Uterus (tissue), 4 donors: ENCODE measurements around the gene ADAMTS20. TPM values are rescaled to one million over a fixed set of nuclear protein-coding genes. Genes with fewer than 3 reads are reported as not detected.

Source experiments
- DNase-seq, 2 donors: peaks; one replicate each; pipeline ENCODE4 v3.0.0-alpha.2; 2019 to 2020
- H3K27ac ChIP-seq, 2 donors: fragments of 200-600 bp; sonication (generic); 1 replicate in 1 of 2; 2 replicates in 1 of 2; pipeline ENCODE4 v1.5.1; 2016 to 2018
- H3K27me3 ChIP-seq, 2 donors: fragments of 200-600 bp; sonication (generic); one replicate each; pipeline ENCODE4 v1.5.1; 2018 to 2019; ENCODE audit warnings: control low read depth in 1 of 2
- H3K36me3 ChIP-seq, 2 donors: fragments of 200-600 bp; sonication (generic); one replicate each; pipeline ENCODE4 v1.5.1; 2019; ENCODE audit warnings: control low read depth in 1 of 2
- H3K4me1 ChIP-seq, 2 donors: fragments of 200-600 bp; sonication (generic); one replicate each; pipeline ENCODE4 v1.5.1; 2018 to 2019; ENCODE audit warnings: control low read depth in 1 of 2
- H3K4me3 ChIP-seq, 2 donors: fragments of 200-600 bp; sonication (generic); 1 replicate in 1 of 2; 2 replicates in 1 of 2; pipeline ENCODE4 v1.5.1; 2018 to 2019; ENCODE audit warnings: mild to moderate bottlenecking in 1 of 2
- H3K9me3 ChIP-seq, 2 donors: fragments of 200-600 bp; sonication (generic); one replicate each; pipeline ENCODE4 v1.5.1; 2019; ENCODE audit warnings: control low read depth in 1 of 2
- POLR2A ChIP-seq, 2 donors: fragments of 450-650 bp; IDR thresholded peaks; one replicate each; pipeline ENCODE4 v1.6.1; 2016; ENCODE audit warnings: antibody characterized with exemption in 2 of 2, mild to moderate bottlenecking in 1 of 2, moderate library complexity in 1 of 2
- intact Hi-C: fragments of 100-400 bp; cut with DNase I; formaldehyde crosslinking; loops from one replicate; pipeline ENCODE4 v1.15.1; 2023; ENCODE audit warnings: low total_unique reads
- total RNA-seq, 4 donors: library from RNA; depleted of rRNA in 3 of 4; stranded (reverse); fragments of >200 nt in 3 of 4; gene quantifications; one replicate each; pipeline versions ENCODE4 v1.1.0 to v1.2.4, GENCODE V29; 2014 to 2023
- TF ChIP-seq, protein P1 (sequence below), 4 experiments: fragments of 200-600 bp in 2 of 4; fragments of 450-650 bp in 2 of 4; sonication (generic) in 2 of 4; IDR thresholded peaks; one replicate each; pipeline ENCODE4 v1.5.1; 2016 to 2019; ENCODE audit warnings: antibody characterized with exemption in 4 of 4, mild to moderate bottlenecking in 2 of 4, moderate library complexity in 1 of 4
- donor health status: DM: yes; HTN: yes; CAD: no.

Gene ADAMTS20
- total RNA-seq, 4 donors from 2014 or later: 1.2 TPM; not detected in 3

DNA sequence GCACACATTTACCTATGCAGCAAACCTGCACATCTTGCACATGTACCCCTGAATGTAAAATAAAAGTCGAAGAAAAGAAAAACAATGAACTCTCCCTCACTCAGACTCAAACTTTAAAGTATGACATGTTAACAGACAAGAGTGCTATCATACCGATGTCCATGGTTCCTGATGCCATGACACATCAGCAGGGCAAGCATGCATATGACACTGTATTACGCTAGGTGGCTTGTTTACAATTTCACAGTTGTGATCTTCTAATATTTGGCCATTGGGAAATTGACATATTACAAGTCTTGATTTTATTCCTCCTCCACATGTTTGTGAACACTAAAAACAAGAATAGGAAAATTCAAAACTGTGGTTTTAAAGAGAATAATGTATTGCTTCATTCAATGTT lies 126.6 kb downstream of the ADAMTS20 start:
- Histone ChIP-seq H3K27me3 (no peaks in the 10 kb centered on the region), H3K27ac (no peak overlapping the region), H3K4me3 (no peak overlapping the region), H3K9me3 (no peaks in the 10 kb centered on the region), H3K4me1 (no peaks in the 10 kb centered on the region), H3K36me3 (no peaks in the 10 kb centered on the region)
- intact Hi-C loops: no loop called here
- DNase-seq: no peak
- no peak for TF ChIP-seq POLR2A (IDR thresholded peaks at IDR 0.05)
- TF ChIP-seq, protein P1, sequence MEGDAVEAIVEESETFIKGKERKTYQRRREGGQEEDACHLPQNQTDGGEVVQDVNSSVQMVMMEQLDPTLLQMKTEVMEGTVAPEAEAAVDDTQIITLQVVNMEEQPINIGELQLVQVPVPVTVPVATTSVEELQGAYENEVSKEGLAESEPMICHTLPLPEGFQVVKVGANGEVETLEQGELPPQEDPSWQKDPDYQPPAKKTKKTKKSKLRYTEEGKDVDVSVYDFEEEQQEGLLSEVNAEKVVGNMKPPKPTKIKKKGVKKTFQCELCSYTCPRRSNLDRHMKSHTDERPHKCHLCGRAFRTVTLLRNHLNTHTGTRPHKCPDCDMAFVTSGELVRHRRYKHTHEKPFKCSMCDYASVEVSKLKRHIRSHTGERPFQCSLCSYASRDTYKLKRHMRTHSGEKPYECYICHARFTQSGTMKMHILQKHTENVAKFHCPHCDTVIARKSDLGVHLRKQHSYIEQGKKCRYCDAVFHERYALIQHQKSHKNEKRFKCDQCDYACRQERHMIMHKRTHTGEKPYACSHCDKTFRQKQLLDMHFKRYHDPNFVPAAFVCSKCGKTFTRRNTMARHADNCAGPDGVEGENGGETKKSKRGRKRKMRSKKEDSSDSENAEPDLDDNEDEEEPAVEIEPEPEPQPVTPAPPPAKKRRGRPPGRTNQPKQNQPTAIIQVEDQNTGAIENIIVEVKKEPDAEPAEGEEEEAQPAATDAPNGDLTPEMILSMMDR (IDR thresholded peaks at IDR 0.05): no peak

DNA sequence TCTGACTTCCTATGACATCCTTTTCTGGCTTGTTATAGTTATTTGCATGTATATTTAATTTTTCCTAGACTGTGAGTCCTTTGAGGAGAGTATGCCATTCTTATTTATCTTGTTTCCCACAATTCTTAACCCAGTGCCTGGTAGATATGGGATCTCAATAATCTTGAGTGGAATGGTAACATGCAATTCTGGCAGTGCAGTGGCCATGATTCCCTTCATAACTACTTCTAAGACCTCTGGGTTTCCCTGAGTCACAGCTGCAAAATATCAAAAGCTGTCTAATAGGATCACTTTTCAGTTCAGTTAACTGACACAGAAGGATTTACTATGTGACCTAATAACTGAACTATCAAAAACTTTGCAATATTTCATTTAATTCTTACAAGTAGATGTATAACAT lies 135.0 kb downstream of the ADAMTS20 start:
- Histone ChIP-seq H3K9me3 (no peaks in the 10 kb centered on the region), H3K27ac (no peak overlapping the region), H3K27me3 (no peaks in the 10 kb centered on the region), H3K4me3 (no peak overlapping the region), H3K36me3 (no peaks in the 10 kb centered on the region), H3K4me1 (no peaks in the 10 kb centered on the region)
- no peak for DNase-seq
- TF ChIP-seq, protein P1 (IDR thresholded peaks at IDR 0.05): no peak
- TF ChIP-seq POLR2A (IDR thresholded peaks at IDR 0.05): no peak
- intact Hi-C loops: no loop called here

DNA sequence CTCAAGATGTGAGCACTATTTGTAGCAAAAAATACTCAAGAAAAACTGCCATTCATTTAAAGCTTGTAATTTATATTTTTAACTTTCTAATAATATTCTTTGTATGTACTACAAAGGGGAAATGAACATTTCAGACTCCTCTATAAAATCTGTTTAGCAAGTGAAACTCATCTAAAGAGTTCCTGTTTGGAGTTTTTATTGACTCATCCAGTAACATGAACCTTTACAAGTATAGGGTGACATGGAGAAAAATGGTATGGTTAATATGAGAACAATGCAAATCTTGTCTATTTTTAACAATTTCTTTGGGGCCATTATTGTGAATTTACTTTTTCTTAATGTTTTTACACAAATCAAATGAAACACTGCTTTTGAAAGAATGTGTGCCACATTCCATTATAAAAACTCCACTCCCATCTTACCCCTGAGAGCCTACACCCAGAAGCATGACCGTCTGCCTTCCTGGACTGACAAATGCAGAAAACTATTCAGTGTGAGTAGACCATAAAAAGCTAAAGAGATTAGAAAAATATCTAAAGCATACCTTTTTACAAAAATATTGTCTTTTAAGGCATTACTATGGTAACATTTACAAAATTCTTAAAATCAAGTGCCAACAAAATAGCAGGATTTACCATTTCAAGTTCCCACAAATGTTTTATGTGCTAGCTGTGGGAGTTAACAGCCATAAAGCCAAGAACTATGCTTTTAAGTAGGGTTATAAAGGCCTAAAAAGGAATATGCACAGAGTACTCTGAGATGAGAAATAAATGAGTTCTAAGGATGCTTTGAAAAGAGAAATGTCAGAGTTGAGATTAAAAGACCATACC lies 144.0 kb downstream of the ADAMTS20 start:
- no peak for DNase-seq
- intact Hi-C loops: no loop called here
- Histone ChIP-seq H3K27ac (no peak overlapping the region), H3K4me1 (no peaks in the 10 kb centered on the region), H3K36me3 (no peaks in the 10 kb centered on the region), H3K27me3 (no peaks in the 10 kb centered on the region), H3K9me3 (no peaks in the 10 kb centered on the region), H3K4me3 (no peak overlapping the region)
- no peak for TF ChIP-seq POLR2A (IDR thresholded peaks at IDR 0.05)
- TF ChIP-seq, protein P1 (IDR thresholded peaks at IDR 0.05): no peak

DNA sequence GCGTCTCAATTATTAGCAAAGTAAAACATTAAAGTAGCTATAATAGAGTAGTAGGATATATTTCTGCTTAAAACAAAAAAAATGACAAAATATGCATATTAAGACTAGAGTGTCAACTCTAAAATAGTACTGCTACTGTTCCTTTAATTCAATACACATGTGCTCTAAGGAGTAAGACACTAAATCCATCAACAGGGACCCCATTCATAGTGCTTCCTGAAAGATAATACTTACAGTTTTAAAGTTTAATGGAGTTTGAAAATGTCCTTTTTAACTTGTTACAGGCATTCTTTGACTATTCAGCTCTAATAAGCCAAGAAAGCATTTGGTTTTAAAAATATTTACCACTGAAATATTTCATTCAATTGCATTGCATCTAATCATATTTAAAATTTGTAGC lies 145.2 kb downstream of the ADAMTS20 start:
- intact Hi-C loops: no loop called here
- Histone ChIP-seq H3K9me3 (no peaks in the 10 kb centered on the region), H3K4me3 (no peak overlapping the region), H3K4me1 (no peaks in the 10 kb centered on the region), H3K27me3 (no peaks in the 10 kb centered on the region), H3K27ac (no peak overlapping the region), H3K36me3 (no peaks in the 10 kb centered on the region)
- TF ChIP-seq POLR2A (IDR thresholded peaks at IDR 0.05): no peak
- TF ChIP-seq, protein P1 (IDR thresholded peaks at IDR 0.05): no peak
- DNase-seq: no peak

DNA sequence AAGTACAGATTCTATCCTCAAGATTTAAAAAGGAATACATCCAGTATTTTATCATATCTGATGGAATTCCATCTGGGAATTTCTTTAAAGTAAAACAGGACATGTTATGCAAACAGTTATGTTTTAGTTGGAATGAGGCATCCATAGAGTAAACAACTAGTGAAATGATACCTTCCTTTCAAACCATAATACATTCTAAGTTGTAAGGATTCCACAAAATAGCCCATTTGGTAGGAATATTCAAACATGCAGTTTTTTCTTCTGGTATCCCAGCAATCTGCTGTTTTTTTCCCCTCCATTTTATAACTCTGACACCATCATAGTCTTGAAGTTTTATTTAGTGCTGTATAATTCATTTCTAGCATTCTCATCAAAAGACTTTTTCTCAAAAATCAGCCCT lies 149.6 kb downstream of the ADAMTS20 start:
- H3K4me3 ChIP-seq: no peak overlapping the region
- no peaks in the 10 kb centered on the region for H3K27me3 ChIP-seq
- H3K36me3 ChIP-seq: no peaks in the 10 kb centered on the region
- no peaks in the 10 kb centered on the region for H3K9me3 ChIP-seq
- DNase-seq: no peak
- no peaks in the 10 kb centered on the region for H3K4me1 ChIP-seq
- TF ChIP-seq, protein P1 (IDR thresholded peaks at IDR 0.05): no peak
- TF ChIP-seq POLR2A (IDR thresholded peaks at IDR 0.05): no peak
- no peak overlapping the region for H3K27ac ChIP-seq
- intact Hi-C loops: no loop called here
